ENCODE measurements around the gene RASSF4. TPM values are rescaled to one million over a fixed set of nuclear protein-coding genes. Genes with fewer than 3 reads are reported as not detected.

Gene RASSF4
- total RNA-seq, 1 donor from 2014 or later = 83.0 TPM

DNA sequence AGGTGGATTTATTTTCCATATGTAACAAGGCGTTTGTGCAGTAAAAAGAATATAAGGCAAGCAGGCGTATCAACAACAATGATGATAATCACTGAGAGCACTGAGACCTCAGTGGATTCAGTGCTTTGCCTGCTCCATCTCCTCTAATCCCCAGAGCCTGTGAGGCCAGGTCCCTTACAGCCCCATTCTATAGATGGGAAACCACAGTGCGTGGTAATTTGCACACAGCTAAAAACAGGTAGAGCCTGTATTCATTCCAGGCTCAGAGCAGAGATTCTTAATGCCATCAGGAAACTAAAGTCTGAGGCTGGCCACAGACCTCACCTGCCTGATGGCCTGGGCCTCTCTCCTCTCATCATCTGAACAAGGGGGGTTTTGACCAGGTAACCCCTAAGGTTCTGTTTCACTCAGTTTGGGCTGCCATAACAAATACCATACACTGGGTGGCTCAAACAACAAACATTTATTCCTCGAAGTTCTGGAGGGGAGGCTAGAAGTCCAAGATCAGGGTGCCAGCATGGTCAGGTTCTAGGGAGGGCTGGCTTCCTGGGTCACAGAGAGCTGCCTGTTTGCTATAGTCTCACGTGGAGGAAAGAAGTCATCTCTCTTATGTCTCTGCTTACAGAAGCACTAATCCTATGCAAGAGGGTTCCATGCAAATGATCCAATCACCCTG is 10.3 kb upstream of the RASSF4 start:
- no peaks in the 10 kb centered on the region for H3K36me3 ChIP-seq (ENCODE audit: insufficient read depth, low read length)
- Mint-ChIP-seq H3K27me3 (ENCODE audit: low read depth, unreplicated experiment) (no peaks in the 10 kb centered on the region), H3K4me1 (ENCODE audit: low read depth, unreplicated experiment) (peaks cover 56% of the 10 kb centered on the region), H3K4me3 (ENCODE audit: unreplicated experiment) (no peak overlapping the region), H3K36me3 (ENCODE audit: low read depth, unreplicated experiment) (peaks cover 2% of the 10 kb centered on the region), H3K9me3 (ENCODE audit: unreplicated experiment) (peaks cover 11% of the 10 kb centered on the region), H3K27ac (ENCODE audit: unreplicated experiment) (no peak overlapping the region)
- no peak overlapping the region for H3K27ac ChIP-seq (ENCODE audit: low read depth, low read length)
- H3K4me2 ChIP-seq (ENCODE audit: low read length) = no peak overlapping the region
- TF ChIP-seq, protein P1, sequence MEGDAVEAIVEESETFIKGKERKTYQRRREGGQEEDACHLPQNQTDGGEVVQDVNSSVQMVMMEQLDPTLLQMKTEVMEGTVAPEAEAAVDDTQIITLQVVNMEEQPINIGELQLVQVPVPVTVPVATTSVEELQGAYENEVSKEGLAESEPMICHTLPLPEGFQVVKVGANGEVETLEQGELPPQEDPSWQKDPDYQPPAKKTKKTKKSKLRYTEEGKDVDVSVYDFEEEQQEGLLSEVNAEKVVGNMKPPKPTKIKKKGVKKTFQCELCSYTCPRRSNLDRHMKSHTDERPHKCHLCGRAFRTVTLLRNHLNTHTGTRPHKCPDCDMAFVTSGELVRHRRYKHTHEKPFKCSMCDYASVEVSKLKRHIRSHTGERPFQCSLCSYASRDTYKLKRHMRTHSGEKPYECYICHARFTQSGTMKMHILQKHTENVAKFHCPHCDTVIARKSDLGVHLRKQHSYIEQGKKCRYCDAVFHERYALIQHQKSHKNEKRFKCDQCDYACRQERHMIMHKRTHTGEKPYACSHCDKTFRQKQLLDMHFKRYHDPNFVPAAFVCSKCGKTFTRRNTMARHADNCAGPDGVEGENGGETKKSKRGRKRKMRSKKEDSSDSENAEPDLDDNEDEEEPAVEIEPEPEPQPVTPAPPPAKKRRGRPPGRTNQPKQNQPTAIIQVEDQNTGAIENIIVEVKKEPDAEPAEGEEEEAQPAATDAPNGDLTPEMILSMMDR (IDR thresholded peaks at IDR 0.05; ENCODE audit: insufficient read depth, low read depth, low read length) = no peak
- TF ChIP-seq EZH2 (IDR thresholded peaks at IDR 0.05; ENCODE audit: insufficient read depth, low read length) = no peak
- H3K9me3 ChIP-seq (ENCODE audit: insufficient read depth, low read depth, low read length) = no peaks in the 10 kb centered on the region
- H2AFZ ChIP-seq (ENCODE audit: low read depth, low read length) = no peak overlapping the region
- DNase-seq (ENCODE audit: low read depth) (no peak), FAIRE-seq (no peak)
- no peak overlapping the region for H3K9ac ChIP-seq (ENCODE audit: low read length)
- peaks cover 5% of the 10 kb centered on the region for H3K4me1 ChIP-seq (ENCODE audit: insufficient read depth, low read length)
- H3K4me3 ChIP-seq (ENCODE audit: insufficient read depth, low read depth, low read length) = no peak overlapping the region
- no peaks in the 10 kb centered on the region for H4K20me1 ChIP-seq (ENCODE audit: insufficient read depth, low read length)
- no peaks in the 10 kb centered on the region for H3K27me3 ChIP-seq (ENCODE audit: insufficient read depth, low read length)
- H3K79me2 ChIP-seq (ENCODE audit: insufficient read depth, low read length) = no peaks in the 10 kb centered on the region

DNA sequence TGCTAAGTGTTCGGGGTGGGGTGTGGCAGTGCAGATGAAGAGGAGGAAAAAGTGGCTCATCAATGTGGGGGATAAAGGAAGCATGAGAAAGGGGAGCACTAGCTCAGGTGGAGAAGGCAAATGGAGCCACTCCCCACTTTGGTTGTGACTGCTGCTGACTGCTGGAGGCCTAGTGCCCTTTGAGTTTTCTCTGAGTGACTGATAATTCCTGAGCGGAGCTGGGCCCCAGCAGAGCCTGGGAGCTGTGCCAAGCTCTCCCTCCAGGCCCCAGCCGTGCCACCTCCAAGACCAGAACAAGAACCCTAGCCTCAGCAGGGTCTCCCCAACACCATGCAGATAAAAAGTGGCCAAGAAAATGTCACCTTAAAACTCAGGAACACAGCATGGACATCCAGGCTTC is 9.7 kb upstream of the RASSF4 start:
- H3K36me3 Mint-ChIP-seq (ENCODE audit: low read depth, unreplicated experiment) = no peaks in the 10 kb centered on the region
- H3K9me3 ChIP-seq (ENCODE audit: insufficient read depth, low read depth, low read length) = no peaks in the 10 kb centered on the region
- peaks cover 56% of the 10 kb centered on the region for H3K4me1 Mint-ChIP-seq (ENCODE audit: low read depth, unreplicated experiment)
- no peak overlapping the region for H3K4me3 ChIP-seq (ENCODE audit: insufficient read depth, low read depth, low read length)
- no peak overlapping the region for H3K27ac Mint-ChIP-seq (ENCODE audit: unreplicated experiment)
- H3K27me3 ChIP-seq (ENCODE audit: insufficient read depth, low read length) = no peaks in the 10 kb centered on the region
- H3K27me3 Mint-ChIP-seq (ENCODE audit: low read depth, unreplicated experiment) = no peaks in the 10 kb centered on the region
- H3K4me1 ChIP-seq (ENCODE audit: insufficient read depth, low read length) = peaks cover 5% of the 10 kb centered on the region
- H3K79me2 ChIP-seq (ENCODE audit: insufficient read depth, low read length) = no peaks in the 10 kb centered on the region
- no peak overlapping the region for H3K4me2 ChIP-seq (ENCODE audit: low read length)
- H3K9me3 Mint-ChIP-seq (ENCODE audit: unreplicated experiment) = peaks cover 6% of the 10 kb centered on the region
- TF ChIP-seq EZH2 (IDR thresholded peaks at IDR 0.05; ENCODE audit: insufficient read depth, low read length) = no peak
- TF ChIP-seq, protein P1 (IDR thresholded peaks at IDR 0.05; ENCODE audit: insufficient read depth, low read depth, low read length) = no peak
- H2AFZ ChIP-seq (ENCODE audit: low read depth, low read length) = no peak overlapping the region
- no peaks in the 10 kb centered on the region for H4K20me1 ChIP-seq (ENCODE audit: insufficient read depth, low read length)
- H3K27ac ChIP-seq (ENCODE audit: low read depth, low read length) = no peak overlapping the region
- no peak overlapping the region for H3K9ac ChIP-seq (ENCODE audit: low read length)
- H3K36me3 ChIP-seq (ENCODE audit: insufficient read depth, low read length) = no peaks in the 10 kb centered on the region
- DNase-seq (ENCODE audit: low read depth) (no peak), FAIRE-seq (no peak)
- no peak overlapping the region for H3K4me3 Mint-ChIP-seq (ENCODE audit: unreplicated experiment)

Data from astrocyte (in vitro differentiated cells and primary cell).